Activated CD8-positive, alpha-beta T cell treated with anti-CD3 and anti-CD28 coated beads, Interleukin-2, amount 10 ng/mL, durations not matched to agents 7 days and 5 days (primary cell): ENCODE results near the gene OGA. TPM values are rescaled to one million over a fixed set of nuclear protein-coding genes. Genes with fewer than 3 reads are reported as not detected.

ENCODE experiments used
- ATAC-seq: fragments of 150-1000 bp; cut with Tn5 transposase; one replicate; pipeline ENCODE4 v1.10.0; 2021; ENCODE audit warnings: moderate library complexity
- CTCF ChIA-PET: fragments of 350-600 bp; sonication (Branson Sonifier 250); formaldehyde crosslinking; loops from one replicate; lab custom pipeline; 2021; ENCODE audit warnings: antibody characterized with exemption; lab: Charles Lee
- POLR2A ChIA-PET: fragments of 350-600 bp; sonication (Branson Sonifier 250); formaldehyde crosslinking; loops from one replicate; lab custom pipeline; 2021; ENCODE audit warnings: antibody characterized with exemption; lab: Charles Lee
- DNase-seq: peaks from one replicate; pipeline ENCODE4 v3.0.0-alpha.2; 2020
- H3K27ac Mint-ChIP-seq: one replicate; pipeline ENCODE4 v1.8.0; 2021; ENCODE audit warnings: mild to moderate bottlenecking, mixed read lengths
- H3K27me3 Mint-ChIP-seq: one replicate; pipeline ENCODE4 v1.8.0; 2021; ENCODE audit warnings: low read depth, mixed read lengths
- H3K36me3 Mint-ChIP-seq: one replicate; pipeline ENCODE4 v1.8.0; 2021; ENCODE audit warnings: low read depth, mixed read lengths
- H3K4me1 Mint-ChIP-seq: one replicate; pipeline ENCODE4 v1.8.0; 2021; ENCODE audit warnings: low read depth, mixed read lengths
- H3K4me3 Mint-ChIP-seq: one replicate; pipeline ENCODE4 v1.8.0; 2021; ENCODE audit warnings: mild to moderate bottlenecking, mixed read lengths
- H3K9me3 Mint-ChIP-seq: one replicate; pipeline ENCODE4 v1.8.0; 2022; ENCODE audit warnings: mixed read lengths; ENCODE audit not compliant: insufficient read depth
- total RNA-seq, 2 experiments: library from RNA; stranded (reverse); gene quantifications; one replicate each; pipeline ENCODE4 v1.2.3, GENCODE V29; 2021

Gene OGA
- total RNA-seq, 2 experiments from 2014 or later: 122 to 129 TPM

- H3K27ac Mint-ChIP-seq: no peak overlapping the region
- POLR2A ChIA-PET: interaction anchor here (1.1 to 1.9 kb wide), 2 partner anchors 9 to 17 kb away, joined by 3 to 14 read pairs; partner anchors contain the start of gene OGA
- H3K4me1 Mint-ChIP-seq: peaks cover 62% of the 10 kb centered on the region
- no peak for DNase-seq
- H3K27me3 Mint-ChIP-seq: peaks cover 2% of the 10 kb centered on the region
- H3K4me3 Mint-ChIP-seq: no peak overlapping the region
- CTCF ChIA-PET: interaction anchor here (0.6 to 12.3 kb wide), 28 partner anchors 8 to 237 kb away, joined by 3 to 243 read pairs (median 4); partner anchors contain the start of genes NPM3 and OGA
- H3K9me3 Mint-ChIP-seq: no peaks in the 10 kb centered on the region
- ATAC-seq: no peak
- no peaks in the 10 kb centered on the region for H3K36me3 Mint-ChIP-seq
Measured at GRCh38 chr10:101835362-101835761, 17.1 kb upstream of the OGA start.

GRCh38 chr10:101834341-101834740 lies 16.1 kb upstream of the OGA start:
- POLR2A ChIA-PET: no interaction called here
- CTCF ChIA-PET: interaction anchor here (0.6 to 2.9 kb wide), 5 partner anchors 16 to 670 kb away, joined by 3 to 24 read pairs (median 6); partner anchors contain the start of genes OGA and SUFU
- H3K27ac Mint-ChIP-seq: peak overlapping the region; percentile 72
- no peak overlapping the region for H3K4me3 Mint-ChIP-seq
- ATAC-seq (no peak), DNase-seq (peak; percentile 48)
- peaks cover 2% of the 10 kb centered on the region for H3K27me3 Mint-ChIP-seq
- H3K36me3 Mint-ChIP-seq: no peaks in the 10 kb centered on the region
- H3K4me1 Mint-ChIP-seq: peaks cover 62% of the 10 kb centered on the region
- no peaks in the 10 kb centered on the region for H3K9me3 Mint-ChIP-seq

GRCh38 chr10:101833466-101833865 lies 15.2 kb upstream of the OGA start:
- ChIA-PET CTCF (interaction anchor here (0.6 to 2.4 kb wide), 3 partner anchors 15 to 177 kb away, joined by 3 to 6 read pairs (median 6); partner anchors contain the start of gene OGA), POLR2A (interaction anchor here (1.1 kb wide), 1 partner anchor 14 kb away, joined by 5 read pairs; no protein-coding TSS in a partner anchor)
- ATAC-seq (no peak), DNase-seq (no peak)
- H3K4me1 Mint-ChIP-seq: peaks cover 59% of the 10 kb centered on the region
- no peaks in the 10 kb centered on the region for H3K27me3 Mint-ChIP-seq
- H3K27ac Mint-ChIP-seq: peak overlapping the region; percentile 72
- H3K9me3 Mint-ChIP-seq: no peaks in the 10 kb centered on the region
- H3K36me3 Mint-ChIP-seq: no peaks in the 10 kb centered on the region
- H3K4me3 Mint-ChIP-seq: no peak overlapping the region

- POLR2A ChIA-PET: no interaction called here
- DNase-seq (no peak), ATAC-seq (no peak)
- Mint-ChIP-seq H3K36me3 (no peaks in the 10 kb centered on the region), H3K4me1 (peaks cover 59% of the 10 kb centered on the region), H3K9me3 (no peaks in the 10 kb centered on the region), H3K27ac (no peak overlapping the region), H3K27me3 (no peaks in the 10 kb centered on the region), H3K4me3 (no peak overlapping the region)
- CTCF ChIA-PET: interaction anchor here (2.4 kb wide), 2 partner anchors 9 to 14 kb away, joined by 6 to 17 read pairs; partner anchors contain the start of gene OGA
Measured at GRCh38 chr10:101832325-101832771, 14.1 kb upstream of the OGA start.

GRCh38 chr10:101831169-101831811 lies 13.0 kb upstream of the OGA start:
- Mint-ChIP-seq H3K27ac (peak overlapping the region; percentile 82), H3K27me3 (no peaks in the 10 kb centered on the region), H3K4me1 (peaks cover 57% of the 10 kb centered on the region), H3K4me3 (peak overlapping the region; percentile 66), H3K9me3 (no peaks in the 10 kb centered on the region), H3K36me3 (no peaks in the 10 kb centered on the region)
- CTCF ChIA-PET: interaction anchor here (1.8 to 2.4 kb wide), 2 partner anchors 10 to 178 kb away, joined by 5 to 17 read pairs; no protein-coding TSS in a partner anchor
- no peak for DNase-seq
- ATAC-seq: no peak
- POLR2A ChIA-PET: interaction anchor here (4.8 kb wide), 1 partner anchor 13 kb away, joined by 49 read pairs; the partner anchor contains the start of gene OGA

GRCh38 chr10:101830322-101831168 lies 12.3 kb upstream of the OGA start:
- Mint-ChIP-seq H3K4me3 (peak overlapping the region; percentile 66), H3K27me3 (no peaks in the 10 kb centered on the region), H3K36me3 (no peaks in the 10 kb centered on the region), H3K4me1 (peaks cover 52% of the 10 kb centered on the region), H3K9me3 (no peaks in the 10 kb centered on the region), H3K27ac (peak overlapping the region; percentile 82)
- peak; percentile 84 for ATAC-seq
- ChIA-PET POLR2A (interaction anchor here (4.8 kb wide), 1 partner anchor 12 kb away, joined by 49 read pairs; the partner anchor contains the start of gene OGA), CTCF (interaction anchor here (1.5 to 2.4 kb wide), 3 partner anchors 11 to 178 kb away, joined by 4 to 17 read pairs (median 5); no protein-coding TSS in a partner anchor)
- DNase-seq: peak; percentile 92

- Mint-ChIP-seq H3K4me3 (peak overlapping the region; percentile 66), H3K4me1 (peaks cover 47% of the 10 kb centered on the region), H3K9me3 (no peaks in the 10 kb centered on the region), H3K27me3 (no peaks in the 10 kb centered on the region), H3K36me3 (no peaks in the 10 kb centered on the region), H3K27ac (peak overlapping the region; percentile 82)
- ChIA-PET POLR2A (interaction anchor here (0.9 to 4.8 kb wide), 2 partner anchors 11 to 13 kb away, joined by 3 to 49 read pairs; partner anchors contain the start of gene OGA), CTCF (interaction anchor here (1.5 kb wide), 1 partner anchor 36 kb away, joined by 4 read pairs; no protein-coding TSS in a partner anchor)
- DNase-seq (peak; percentile 73), ATAC-seq (peak; percentile 20)
Measured at GRCh38 chr10:101829561-101830315, 11.5 kb upstream of the OGA start.

- H3K27ac Mint-ChIP-seq: no peak overlapping the region
- DNase-seq (no peak), ATAC-seq (no peak)
- H3K27me3 Mint-ChIP-seq: no peaks in the 10 kb centered on the region
- H3K9me3 Mint-ChIP-seq: no peaks in the 10 kb centered on the region
- no peaks in the 10 kb centered on the region for H3K36me3 Mint-ChIP-seq
- ChIA-PET POLR2A (interaction anchor here (0.9 to 4.8 kb wide), 2 partner anchors 11 to 12 kb away, joined by 3 to 49 read pairs; partner anchors contain the start of gene OGA), CTCF (interaction anchor here (1.5 to 2.7 kb wide), 2 partner anchors 12 to 35 kb away, joined by 4 to 16 read pairs; no protein-coding TSS in a partner anchor)
- H3K4me1 Mint-ChIP-seq: peaks cover 39% of the 10 kb centered on the region
- no peak overlapping the region for H3K4me3 Mint-ChIP-seq
Measured at GRCh38 chr10:101828766-101829551, 10.7 kb upstream of the OGA start.

GRCh38 chr10:101827919-101828600 lies 9.8 kb upstream of the OGA start:
- DNase-seq (no peak), ATAC-seq (no peak)
- ChIA-PET POLR2A (interaction anchor here (4.8 kb wide), 1 partner anchor 10 kb away, joined by 49 read pairs; the partner anchor contains the start of gene OGA), CTCF (interaction anchor here (1.4 to 2.7 kb wide), 2 partner anchors 7 to 13 kb away, joined by 5 to 16 read pairs; no protein-coding TSS in a partner anchor)
- H3K9me3 Mint-ChIP-seq: no peaks in the 10 kb centered on the region
- no peaks in the 10 kb centered on the region for H3K27me3 Mint-ChIP-seq
- H3K36me3 Mint-ChIP-seq: no peaks in the 10 kb centered on the region
- peaks cover 31% of the 10 kb centered on the region for H3K4me1 Mint-ChIP-seq
- H3K4me3 Mint-ChIP-seq: no peak overlapping the region
- no peak overlapping the region for H3K27ac Mint-ChIP-seq
